Measurements from ENCODE around the gene MTARC1. TPM values are rescaled to one million over a fixed set of nuclear protein-coding genes. Genes with fewer than 3 reads are reported as not detected.
A peak's percentile ranks its signal among the peaks of the same experiment; 100 is the strongest.

Gene MTARC1
- total and polyA plus RNA-seq, 2 donors (not counting 1 experiment from before 2014, with no cell fraction given): 0.49 to 2.9 TPM

DNA sequence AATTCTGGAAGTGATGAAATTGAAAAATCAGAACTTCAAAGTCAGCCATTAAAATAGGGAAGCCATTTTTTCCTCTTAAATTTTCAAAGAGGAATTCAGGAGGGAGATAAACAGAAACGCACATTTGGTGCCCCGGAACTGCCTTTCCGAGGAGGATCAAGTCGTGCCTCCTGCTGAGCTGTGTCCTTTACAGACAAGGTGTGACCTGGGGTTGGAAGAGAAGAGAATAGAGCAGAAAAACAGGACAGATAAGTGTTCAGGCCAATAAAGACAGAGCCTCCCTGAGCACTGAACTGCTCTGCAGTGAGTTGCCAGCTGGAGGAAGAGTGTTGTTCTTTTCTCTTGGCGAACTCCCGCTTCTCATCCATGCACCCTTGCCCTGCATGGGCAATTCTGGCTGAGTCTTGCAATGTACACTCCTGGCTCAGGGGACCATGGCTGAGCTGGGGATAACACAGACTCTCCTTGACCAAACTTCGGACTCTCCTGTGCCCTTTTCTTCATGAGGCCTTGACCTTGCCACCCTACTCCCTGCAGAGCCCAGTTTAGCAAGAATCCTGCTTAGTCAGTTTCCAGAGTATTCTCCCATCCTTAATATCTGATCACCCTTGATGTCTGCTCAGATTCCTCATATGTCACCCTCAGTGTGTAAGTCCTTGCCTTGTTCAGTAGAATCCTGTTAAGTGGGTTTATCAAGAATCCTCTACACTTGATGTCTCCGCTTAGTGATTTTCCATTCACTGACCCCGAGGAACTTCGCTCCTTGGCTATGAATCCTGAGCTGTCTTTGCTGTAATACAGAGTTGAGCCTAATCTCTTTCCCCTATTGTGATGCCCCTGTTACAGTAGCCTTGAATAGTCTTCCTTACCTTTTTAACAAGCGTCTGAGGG lies 1.3 kb upstream of the MTARC1 start:
- Histone ChIP-seq H3K4me2 (replicated peaks; ENCODE audit: low read depth, low read length, poor library complexity, severe bottlenecking) (no peak overlapping the region), H4K20me1 (ENCODE audit: control insufficient read depth, insufficient read depth, low read length, poor library complexity, severe bottlenecking) (no peaks in the 10 kb centered on the region), H2AFZ (ENCODE audit: insufficient read depth, low read depth, low read length, poor library complexity, severe bottlenecking) (no peak overlapping the region), H3K27ac (ENCODE audit: low read length in 2 of 2) (no peak overlapping the region), H3K4me1 (ENCODE audit: control insufficient read depth in 2 of 2, insufficient read depth in 2 of 2, low read length in 2 of 2) (peaks cover 11 to 14% of the 10 kb centered on the region in 2 donors), H3K79me2 (ENCODE audit: control insufficient read depth, insufficient read depth, low read length) (no peaks in the 10 kb centered on the region), H3K9me3 (ENCODE audit: control extremely low read depth in 1 of 3, control insufficient read depth in 2 of 3, insufficient read depth in 1 of 3, low read length in 2 of 3) (no peaks in the 10 kb centered on the region), H3K4me3 (ENCODE audit: control extremely low read depth in 1 of 5, extremely low read depth in 1 of 5, insufficient read depth in 1 of 5, low read depth in 2 of 5, low read length in 4 of 5) (no peak overlapping the region), H3K27me3 (replicated peaks in 1 of 4; ENCODE audit: control extremely low read depth in 1 of 4, control insufficient read depth in 3 of 4, insufficient read depth in 4 of 4, low read length in 3 of 4) (peaks cover 0 to 22% (median 10%) of the 10 kb centered on the region in 4 experiments), H3K9ac (ENCODE audit: low read length) (no peak overlapping the region), H3K36me3 (replicated peaks in 1 of 2; ENCODE audit: control extremely low read depth in 1 of 2, control insufficient read depth in 1 of 2, extremely low read depth in 1 of 2, insufficient read depth in 2 of 2, low read length in 1 of 2) (no peaks in the 10 kb centered on the region)
- ChIA-PET POLR2A (no interaction called here), CTCF (interaction anchor here (0.6 to 3.8 kb wide), 3 partner anchors 11 to 645 kb away, joined by 3 to 21 read pairs (median 3); no protein-coding TSS in a partner anchor)
- Mint-ChIP-seq H3K27me3 (peaks cover 18% of the 10 kb centered on the region), H3K27ac (no peak overlapping the region), H3K4me3 (peak overlapping the region; percentile 63), H3K9me3 (ENCODE audit: insufficient read depth) (no peaks in the 10 kb centered on the region), H3K4me1 (peaks cover 11% of the 10 kb centered on the region)
- intact Hi-C loops (cut with micrococcal nuclease): no loop called here
- ATAC-seq (ENCODE audit: low read depth): no peak
- DNase-seq: no peak
- no peak for TF ChIP-seq EZH2 (IDR thresholded peaks at IDR 0.05; ENCODE audit: borderline replicate concordance, insufficient read depth, low read depth, low read length, poor library complexity, severe bottlenecking)
- TF ChIP-seq, protein P1, sequence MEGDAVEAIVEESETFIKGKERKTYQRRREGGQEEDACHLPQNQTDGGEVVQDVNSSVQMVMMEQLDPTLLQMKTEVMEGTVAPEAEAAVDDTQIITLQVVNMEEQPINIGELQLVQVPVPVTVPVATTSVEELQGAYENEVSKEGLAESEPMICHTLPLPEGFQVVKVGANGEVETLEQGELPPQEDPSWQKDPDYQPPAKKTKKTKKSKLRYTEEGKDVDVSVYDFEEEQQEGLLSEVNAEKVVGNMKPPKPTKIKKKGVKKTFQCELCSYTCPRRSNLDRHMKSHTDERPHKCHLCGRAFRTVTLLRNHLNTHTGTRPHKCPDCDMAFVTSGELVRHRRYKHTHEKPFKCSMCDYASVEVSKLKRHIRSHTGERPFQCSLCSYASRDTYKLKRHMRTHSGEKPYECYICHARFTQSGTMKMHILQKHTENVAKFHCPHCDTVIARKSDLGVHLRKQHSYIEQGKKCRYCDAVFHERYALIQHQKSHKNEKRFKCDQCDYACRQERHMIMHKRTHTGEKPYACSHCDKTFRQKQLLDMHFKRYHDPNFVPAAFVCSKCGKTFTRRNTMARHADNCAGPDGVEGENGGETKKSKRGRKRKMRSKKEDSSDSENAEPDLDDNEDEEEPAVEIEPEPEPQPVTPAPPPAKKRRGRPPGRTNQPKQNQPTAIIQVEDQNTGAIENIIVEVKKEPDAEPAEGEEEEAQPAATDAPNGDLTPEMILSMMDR (IDR thresholded peaks at IDR 0.05): no peak
- WGBS (ENCODE audit: insufficient coverage): 99% methylated on average over 8 of the region's 11 CpGs

DNA sequence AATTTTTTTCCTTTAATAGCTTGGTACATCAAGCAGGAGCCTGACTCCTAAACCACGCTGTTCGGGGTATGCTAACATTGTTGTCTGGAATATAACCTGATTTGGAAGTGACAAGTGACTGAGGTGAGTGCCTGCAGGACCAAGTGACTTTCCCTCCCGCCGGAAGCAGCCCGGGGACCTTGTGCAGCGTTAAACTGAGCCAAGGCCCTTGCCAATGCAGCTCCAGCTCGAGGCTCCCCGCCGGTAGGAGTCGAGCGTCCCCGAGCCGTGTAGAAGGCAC lies 716 bp upstream of the MTARC1 start:
- ATAC-seq (ENCODE audit: low read depth): no peak
- Mint-ChIP-seq H3K27ac (no peak overlapping the region), H3K27me3 (peaks cover 18% of the 10 kb centered on the region), H3K9me3 (ENCODE audit: insufficient read depth) (no peaks in the 10 kb centered on the region), H3K4me1 (peaks cover 11% of the 10 kb centered on the region), H3K4me3 (peak overlapping the region; percentile 63)
- H3K36me3 ChIP-seq (replicated peaks in 1 of 2; ENCODE audit: control extremely low read depth in 1 of 2, control insufficient read depth in 1 of 2, extremely low read depth in 1 of 2, insufficient read depth in 2 of 2, low read length in 1 of 2): no peaks in the 10 kb centered on the region
- peak overlapping the region in 2 of 5 experiments; percentile 34 to 61 for H3K4me3 ChIP-seq (ENCODE audit: control extremely low read depth in 1 of 5, extremely low read depth in 1 of 5, insufficient read depth in 1 of 5, low read depth in 2 of 5, low read length in 4 of 5)
- H3K79me2 ChIP-seq (ENCODE audit: control insufficient read depth, insufficient read depth, low read length): no peaks in the 10 kb centered on the region
- no peaks in the 10 kb centered on the region for H3K9me3 ChIP-seq (ENCODE audit: control extremely low read depth in 1 of 3, control insufficient read depth in 2 of 3, insufficient read depth in 1 of 3, low read length in 2 of 3)
- ChIA-PET POLR2A (no interaction called here), CTCF (interaction anchor here (0.6 to 3.8 kb wide), 3 partner anchors 12 to 642 kb away, joined by 3 to 21 read pairs (median 3); no protein-coding TSS in a partner anchor)
- intact Hi-C loops (cut with micrococcal nuclease): no loop called here
- H3K9ac ChIP-seq (ENCODE audit: low read length): peak overlapping the region; percentile 61
- peaks cover 0 to 22% (median 10%) of the 10 kb centered on the region in 4 experiments for H3K27me3 ChIP-seq (replicated peaks in 1 of 4; ENCODE audit: control extremely low read depth in 1 of 4, control insufficient read depth in 3 of 4, insufficient read depth in 4 of 4, low read length in 3 of 4)
- peaks cover 11 to 14% of the 10 kb centered on the region in 2 donors for H3K4me1 ChIP-seq (ENCODE audit: control insufficient read depth in 2 of 2, insufficient read depth in 2 of 2, low read length in 2 of 2)
- WGBS (ENCODE audit: insufficient coverage): 29% methylated on average over 13 of the region's 13 CpGs
- H4K20me1 ChIP-seq (ENCODE audit: control insufficient read depth, insufficient read depth, low read length, poor library complexity, severe bottlenecking): no peaks in the 10 kb centered on the region
- peak overlapping the region; percentile 69 for H2AFZ ChIP-seq (ENCODE audit: insufficient read depth, low read depth, low read length, poor library complexity, severe bottlenecking)
- no peak overlapping the region for H3K27ac ChIP-seq (ENCODE audit: low read length in 2 of 2)
- H3K4me2 ChIP-seq (replicated peaks; ENCODE audit: low read depth, low read length, poor library complexity, severe bottlenecking): peak overlapping the region; percentile 79
- no peak for DNase-seq
- TF ChIP-seq, protein P1 (IDR thresholded peaks at IDR 0.05): no peak
- TF ChIP-seq EZH2 (IDR thresholded peaks at IDR 0.05; ENCODE audit: borderline replicate concordance, insufficient read depth, low read depth, low read length, poor library complexity, severe bottlenecking): no peak

Data from B cell (primary cell).